GM19455 (cell line): ENCODE data around the gene FAM20A.
"Not testable (repeated sequence)": the region's sequence is repeated elsewhere in the genome, so short reads cannot be mapped to it uniquely, and the experiment has no call there.

Source experiments
- ATAC-seq: cut with Tn5 transposase; IDR thresholded peaks from one replicate; pipeline ENCODE4 v1.9.1; 2021; ENCODE audit not compliant: unreplicated experiment

The FAM20A gene

GRCh38 chr17:68498479-68499326 is 102.5 kb downstream of the FAM20A start:
- peak; percentile 35 for ATAC-seq

- peak; percentile 94 for ATAC-seq
These were observed 103.3 kb downstream of the FAM20A start for GRCh38 chr17:68497885-68498319.

GRCh38 chr17:68495081-68495480 is 106.1 kb downstream of the FAM20A start:
- no peak for ATAC-seq

- ATAC-seq: not testable (repeated sequence)
These were observed 108.6 kb downstream of the FAM20A start for GRCh38 chr17:68492394-68493054.

- no peak for ATAC-seq
These were observed 109.6 kb downstream of the FAM20A start for GRCh38 chr17:68491381-68492231.

- no peak for ATAC-seq
These were observed 111.2 kb downstream of the FAM20A start for GRCh38 chr17:68489919-68490318.
